GM23338 (cell line): ENCODE results near the gene PACC1. TPM values are rescaled to one million over a fixed set of nuclear protein-coding genes. Genes with fewer than 3 reads are reported as not detected.

Experiments
- ATAC-seq: fragments of 200-7000 bp; cut with Tn5 transposase; 3 replicates; pipeline ENCODE4 v1.9.1; 2020
- DNase-seq: peaks from one replicate; pipeline ENCODE4 v3.0.0-alpha.2; 2015; ENCODE audit warnings: low spot score
- H2AFZ ChIP-seq: fragments of 200-600 bp; sonication (generic); 2 replicates; pipeline ENCODE4 v1.8.0; 2016; ENCODE audit warnings: antibody characterized with exemption, mild to moderate bottlenecking, moderate library complexity
- H3F3A ChIP-seq: fragments of 200-600 bp; sonication (generic); replicated peaks from 2 replicates; pipeline ENCODE4 v1.8.0; 2017; ENCODE audit warnings: antibody characterized with exemption, mixed run types, low read depth
- H3K27ac ChIP-seq: fragments of 200-600 bp; sonication (generic); 2 replicates; pipeline ENCODE4 v1.6.1; 2016; ENCODE audit warnings: low read depth
- H3K27me3 ChIP-seq: fragments of 200-600 bp; sonication (generic); 2 replicates; pipeline ENCODE4 v1.8.0; 2016; ENCODE audit warnings: mild to moderate bottlenecking, mixed run types, moderate library complexity; ENCODE audit not compliant: insufficient read depth
- H3K36me3 ChIP-seq: fragments of 200-600 bp; sonication (generic); 2 replicates; pipeline ENCODE4 v1.8.0; 2016; ENCODE audit warnings: mild to moderate bottlenecking; ENCODE audit not compliant: insufficient read depth
- H3K4me1 ChIP-seq: fragments of 200-600 bp; sonication (generic); 2 replicates; pipeline ENCODE4 v1.8.0; 2016; ENCODE audit warnings: mild to moderate bottlenecking, moderate library complexity; ENCODE audit not compliant: insufficient read depth
- H3K4me2 ChIP-seq: fragments of 200-600 bp; sonication (generic); 2 replicates; pipeline ENCODE4 v1.7.1; 2017; ENCODE audit warnings: mixed run types
- H3K4me3 ChIP-seq: fragments of 200-600 bp; sonication (generic); 2 replicates; pipeline ENCODE4 v1.6.1; 2016; ENCODE audit warnings: mixed run types
- H3K79me2 ChIP-seq: fragments of 200-600 bp; sonication (generic); replicated peaks from 2 replicates; pipeline ENCODE4 v1.8.0; 2017; ENCODE audit warnings: mild to moderate bottlenecking; ENCODE audit not compliant: insufficient read depth
- H3K9me2 ChIP-seq: fragments of 200-600 bp; sonication (generic); 2 replicates; pipeline ENCODE4 v1.8.0; 2017; ENCODE audit not compliant: insufficient read depth
- H4K20me1 ChIP-seq: fragments of 200-600 bp; sonication (generic); replicated peaks from 2 replicates; pipeline ENCODE4 v1.8.0; 2017; ENCODE audit warnings: mild to moderate bottlenecking; ENCODE audit not compliant: insufficient read depth
- H3K27ac Mint-ChIP-seq: 2 replicates; pipeline ENCODE4 v1.8.0; 2020; ENCODE audit warnings: inconsistent platforms, mild to moderate bottlenecking, moderate library complexity, mixed read lengths
- H3K27me3 Mint-ChIP-seq: 3 replicates; pipeline ENCODE4 v1.8.0; 2022; ENCODE audit warnings: low read depth, mild to moderate bottlenecking, moderate library complexity, mixed read lengths, inconsistent platforms; ENCODE audit not compliant: insufficient read depth, poor library complexity
- H3K36me3 Mint-ChIP-seq: 3 replicates; pipeline ENCODE4 v1.8.0; 2021; ENCODE audit warnings: low read depth, mild to moderate bottlenecking, inconsistent platforms, moderate library complexity, mixed read lengths
- H3K4me1 Mint-ChIP-seq: 3 replicates; pipeline ENCODE4 v1.8.0; 2020; ENCODE audit warnings: mild to moderate bottlenecking, inconsistent platforms, mixed read lengths
- H3K4me3 Mint-ChIP-seq: 3 replicates; pipeline ENCODE4 v1.8.0; 2021; ENCODE audit warnings: moderate library complexity, mild to moderate bottlenecking, inconsistent platforms, mixed read lengths
- H3K9me3 Mint-ChIP-seq: 3 replicates; pipeline ENCODE4 v1.8.0; 2020; ENCODE audit warnings: moderate library complexity, mild to moderate bottlenecking, inconsistent platforms, mixed read lengths
- CTCF ChIP-seq, 2 experiments: fragments of 200-600 bp in 1 of 2; sonication (generic) in 1 of 2; conservative IDR thresholded peaks; 2 replicates each; pipeline versions ENCODE4 v1.5.1 to v1.6.1; 2016 to 2017; ENCODE audit warnings: antibody characterized with exemption in 2 of 2, low read depth in 2 of 2, mild to moderate bottlenecking in 2 of 2, moderate library complexity in 1 of 2
- EZH2phosphoT487 ChIP-seq: fragments of 200-600 bp; sonication (generic); IDR thresholded peaks from one replicate; pipeline ENCODE4 v1.8.1; 2018; ENCODE audit warnings: antibody characterized with exemption; ENCODE audit not compliant: unreplicated experiment
- JUNB ChIP-seq: IDR thresholded peaks from one replicate; pipeline ENCODE4 v1.6.1; 2016; ENCODE audit warnings: antibody characterized with exemption; ENCODE audit not compliant: unreplicated experiment
- NANOG ChIP-seq: IDR thresholded peaks from 2 replicates; pipeline ENCODE4 v1.6.1; 2016; ENCODE audit warnings: antibody characterized with exemption, borderline replicate concordance
- REST ChIP-seq: IDR thresholded peaks from one replicate; pipeline ENCODE4 v1.6.1; 2018; ENCODE audit warnings: antibody characterized with exemption; ENCODE audit not compliant: unreplicated experiment
- STAT1 ChIP-seq: IDR thresholded peaks from one replicate; pipeline ENCODE4 v1.6.1; 2016; ENCODE audit warnings: antibody characterized with exemption; ENCODE audit not compliant: unreplicated experiment
- ZNF331 ChIP-seq: fragments of 250-450 bp; sonication (Bioruptor Pico); IDR thresholded peaks from 2 replicates; pipeline ENCODE4 v1.5.0; 2020; ENCODE audit warnings: low read depth, mild to moderate bottlenecking, moderate library complexity
- polyA plus RNA-seq: library from polyadenylated mRNA; unstranded; fragments of >200 nt; fragmentation: Nextera tagmentation; extraction: Ambion mirVana; gene quantifications from 2 replicates; pipeline ENCODE4 v1.2.1, GENCODE V29; 2016
- total RNA-seq: library from RNA; depleted of rRNA; stranded (reverse); fragments of >200 nt; shearing (Covaris generic); gene quantifications from 2 replicates; pipeline ENCODE4 v1.2.3, GENCODE V29; 2014

Gene PACC1
- total and polyA plus RNA-seq, 2 experiments from 2014 or later = 17.1 to 18.0 TPM

- H2AFZ ChIP-seq = no peak overlapping the region
- no peak overlapping the region for H3K27ac Mint-ChIP-seq
- peaks cover 3% of the 10 kb centered on the region; the same call in 1 of the 3 replicates for H3K9me3 Mint-ChIP-seq
- H3K27me3 Mint-ChIP-seq = peaks cover 10% of the 10 kb centered on the region
- ATAC-seq = no peak
- no peaks in the 10 kb centered on the region for H3K36me3 ChIP-seq
- no peak overlapping the region for H3K4me3 ChIP-seq
- no peaks in the 10 kb centered on the region for H3F3A ChIP-seq
- DNase-seq = no peak
- no peak overlapping the region for H3K4me3 Mint-ChIP-seq
- H3K27ac ChIP-seq = no peak overlapping the region
- H4K20me1 ChIP-seq = no peaks in the 10 kb centered on the region
- TF ChIP-seq EZH2phosphoT487 (no peak), REST (no peak), ZNF331 (CRISPR knock-in tag) (no peak), CTCF (conservative IDR thresholded peaks at IDR 0.05; ENCODE audit: low read depth in 2 of 2) (no peak), NANOG (no peak), STAT1 (no peak)
- no peaks in the 10 kb centered on the region for H3K9me2 ChIP-seq
- peaks cover 7% of the 10 kb centered on the region for H3K4me1 ChIP-seq
- H3K4me2 ChIP-seq = no peak overlapping the region
- no peaks in the 10 kb centered on the region for H3K27me3 ChIP-seq
- H3K36me3 Mint-ChIP-seq = no peaks in the 10 kb centered on the region
- H3K79me2 ChIP-seq = no peaks in the 10 kb centered on the region
- peaks cover 22% of the 10 kb centered on the region for H3K4me1 Mint-ChIP-seq
Measured at GRCh38 chr1:212459656-212460055, 45.0 kb upstream of the PACC1 start.

GRCh38 chr1:212458817-212459216 lies 44.1 kb upstream of the PACC1 start:
- peaks cover 3% of the 10 kb centered on the region; the same call in 1 of the 3 replicates for H3K9me3 Mint-ChIP-seq
- Histone ChIP-seq H3K4me1 (peaks cover 7% of the 10 kb centered on the region), H2AFZ (no peak overlapping the region), H3K9me2 (no peaks in the 10 kb centered on the region), H3K79me2 (no peaks in the 10 kb centered on the region), H3K36me3 (no peaks in the 10 kb centered on the region), H3K4me2 (no peak overlapping the region), H3K27ac (no peak overlapping the region), H4K20me1 (no peaks in the 10 kb centered on the region), H3K4me3 (no peak overlapping the region), H3F3A (no peaks in the 10 kb centered on the region), H3K27me3 (no peaks in the 10 kb centered on the region)
- H3K4me1 Mint-ChIP-seq = peaks cover 14% of the 10 kb centered on the region
- TF ChIP-seq JUNB = no peak
- no peak for TF ChIP-seq STAT1
- TF ChIP-seq EZH2phosphoT487 = no peak
- H3K36me3 Mint-ChIP-seq = no peaks in the 10 kb centered on the region
- no peak overlapping the region for H3K27ac Mint-ChIP-seq
- no peak; the same call in 2 of the 3 replicates for ATAC-seq
- H3K27me3 Mint-ChIP-seq = peaks cover 7% of the 10 kb centered on the region
- no peak overlapping the region for H3K4me3 Mint-ChIP-seq
- no peak for DNase-seq
